Endometrial microvascular endothelial cells (primary cell): ENCODE results near the gene SATB2. TPM values are rescaled to one million over a fixed set of nuclear protein-coding genes. Genes with fewer than 3 reads are reported as not detected.

ENCODE experiments used
- in situ Hi-C: cut with HindIII; loops from 2 replicates; pipeline ENCODE4 v1.10.0; 2017; ENCODE audit warnings: low sequenced_read_pairs, low pct_unique_long_range_greater_than_20kb; ENCODE audit errors: inconsistent ontology term
- total RNA-seq: library from RNA; depleted of rRNA; stranded (reverse); fragments of >200 nt; gene quantifications from one replicate; pipeline ENCODE4 v1.2.3, GENCODE V29; 2015; ENCODE audit errors: inconsistent ontology term

Gene SATB2
- total RNA-seq, 1 donor from 2014 or later = under 0.01 TPM

GRCh38 chr2:199456383-199457146 lies 1.2 kb downstream of the SATB2 start:
- in situ Hi-C loops = no loop called here

- in situ Hi-C loops = no loop called here
Measured at GRCh38 chr2:199455545-199456382, 2.0 kb downstream of the SATB2 start.

DNA sequence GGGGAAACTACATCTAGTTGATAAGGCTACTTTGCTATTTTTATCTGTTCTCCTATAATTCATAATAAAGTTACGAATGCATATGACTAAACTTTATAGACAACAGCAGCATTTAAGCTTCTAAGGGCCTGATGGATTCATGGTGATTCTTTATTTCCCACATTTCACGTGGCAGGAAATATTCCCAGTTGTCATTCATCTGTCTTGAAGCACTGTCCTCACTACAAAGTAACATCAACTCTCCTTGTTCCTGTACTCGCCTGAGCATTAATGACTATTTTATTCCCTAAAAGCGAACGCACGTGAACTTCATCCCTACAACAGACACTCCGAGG lies 2.6 kb downstream of the SATB2 start:
- in situ Hi-C loops = no loop called here

GRCh38 chr2:199452991-199453379 lies 4.8 kb downstream of the SATB2 start:
- in situ Hi-C loops = no loop called here

DNA sequence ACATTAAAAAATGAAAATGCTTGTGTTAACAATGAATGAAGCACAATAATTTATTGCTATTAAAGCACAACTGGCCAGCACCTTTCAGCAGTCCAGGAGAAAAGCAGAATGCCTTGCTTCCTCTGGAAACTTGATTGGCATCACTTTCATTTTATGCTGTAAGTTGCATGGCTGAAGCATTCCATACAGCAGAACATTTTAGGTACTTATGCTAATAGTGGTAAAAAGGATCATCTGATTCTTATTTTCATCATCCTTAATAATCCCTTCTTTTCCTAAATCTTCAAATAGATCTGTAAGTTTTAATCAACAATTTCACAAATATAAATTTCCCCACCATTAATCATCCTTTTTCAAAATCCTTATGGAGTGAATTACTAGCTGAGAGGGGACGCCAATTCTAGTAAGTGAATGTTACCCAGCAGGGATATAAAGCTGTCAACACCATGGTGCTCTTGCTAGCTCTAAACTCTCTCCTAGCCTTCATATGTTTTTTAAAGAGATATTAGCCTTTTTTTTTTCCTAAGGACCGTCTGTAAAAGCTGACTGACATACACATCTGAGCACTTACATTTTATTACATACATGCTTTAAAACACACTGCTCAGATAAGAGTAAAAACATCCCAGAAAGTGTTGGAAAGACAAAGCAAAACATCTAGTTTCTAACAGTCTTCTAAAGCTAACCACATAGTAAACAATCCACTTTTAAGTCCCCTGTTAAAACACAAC lies 5.3 kb downstream of the SATB2 start:
- in situ Hi-C loops = no loop called here

GRCh38 chr2:199449956-199450355 lies 7.8 kb downstream of the SATB2 start:
- in situ Hi-C loops = no loop called here

- in situ Hi-C loops = no loop called here
Measured at GRCh38 chr2:199449455-199449854, 8.3 kb downstream of the SATB2 start.

- in situ Hi-C loops = no loop called here
Measured at GRCh38 chr2:199446996-199447576, 10.7 kb downstream of the SATB2 start.

GRCh38 chr2:199444749-199445148 lies 13.0 kb downstream of the SATB2 start:
- in situ Hi-C loops = no loop called here

DNA sequence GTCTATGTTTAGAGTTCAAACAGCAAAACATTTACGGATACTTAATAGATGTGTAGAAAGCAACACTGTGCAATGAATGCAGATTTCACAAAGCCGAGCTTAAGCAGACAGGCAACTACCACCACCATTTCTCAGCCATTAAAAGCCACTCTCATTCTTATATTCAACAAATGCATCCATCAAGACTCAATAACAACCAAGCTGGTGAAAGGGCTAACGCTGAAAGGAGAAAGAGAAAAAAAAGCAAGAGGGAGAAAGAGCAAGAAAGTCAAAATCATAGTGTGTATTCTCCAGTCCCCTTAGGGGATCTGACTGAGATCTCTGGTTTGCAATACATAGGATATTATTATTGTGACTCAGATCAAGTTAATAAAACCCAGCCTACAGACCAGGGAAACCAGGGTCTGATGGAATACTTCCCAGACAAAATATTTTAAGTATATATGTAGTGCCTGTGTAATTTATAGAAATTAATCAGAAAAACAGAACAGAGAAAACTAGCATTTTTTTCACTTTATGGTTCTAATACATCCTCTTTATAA lies 14.1 kb downstream of the SATB2 start:
- in situ Hi-C loops = no loop called here

DNA sequence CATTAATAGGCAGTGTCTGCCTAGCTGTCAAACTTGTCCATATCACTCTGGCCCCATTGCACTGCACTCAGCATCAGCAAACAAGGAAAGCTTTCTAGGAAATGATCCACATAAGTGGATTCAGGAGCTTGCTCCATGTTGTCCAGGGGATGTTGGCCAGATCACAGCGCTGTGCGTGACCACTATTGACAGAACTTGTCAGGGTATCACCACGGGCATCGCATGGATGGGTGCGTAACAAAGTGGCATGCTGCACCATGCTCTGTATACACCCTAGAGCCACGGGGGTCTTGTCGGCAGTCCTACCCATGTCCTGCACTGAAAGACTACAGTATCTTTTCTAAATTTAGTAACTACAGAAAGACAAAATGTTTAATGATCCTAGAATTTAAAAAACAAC lies 15.6 kb downstream of the SATB2 start:
- in situ Hi-C loops = no loop called here

DNA sequence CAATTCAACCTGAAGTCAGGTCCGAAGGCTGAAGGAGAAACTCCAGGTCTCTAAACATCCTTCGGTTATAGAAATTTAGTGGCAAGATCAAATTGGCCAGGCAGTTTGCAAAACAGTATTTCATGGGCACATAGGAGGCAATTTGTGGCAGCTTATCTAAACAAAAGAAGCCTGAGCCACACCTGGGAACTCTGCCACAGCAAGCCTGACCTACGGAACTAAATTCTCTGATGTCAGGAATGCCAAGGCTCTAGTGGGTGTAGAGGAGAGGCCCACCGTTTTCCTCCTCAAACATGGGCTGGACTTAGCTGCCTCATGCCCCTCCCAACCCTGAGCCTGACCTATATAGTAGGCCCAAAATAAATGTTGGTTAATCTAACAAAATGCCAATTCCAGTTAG lies 16.0 kb downstream of the SATB2 start:
- in situ Hi-C loops = no loop called here

GRCh38 chr2:199440118-199440517 lies 17.6 kb downstream of the SATB2 start:
- in situ Hi-C loops = no loop called here

DNA sequence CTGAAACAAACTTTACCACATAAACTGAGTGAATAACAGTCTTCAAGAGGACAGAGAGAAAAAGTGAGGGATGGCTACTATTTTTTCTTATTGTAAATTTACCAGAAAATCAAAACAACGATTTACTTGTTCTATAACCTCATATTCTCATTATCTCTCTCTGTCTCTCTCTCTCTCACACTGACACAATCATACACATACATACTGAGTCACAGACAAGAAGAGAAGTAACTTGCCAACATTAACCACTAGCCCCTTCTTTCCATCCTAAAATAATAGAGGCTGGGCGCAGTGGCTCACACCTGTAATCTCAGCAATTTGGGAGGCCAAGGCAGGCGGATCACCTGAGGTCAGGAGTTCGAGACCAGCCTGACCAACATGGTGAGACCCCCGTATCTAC lies 18.2 kb downstream of the SATB2 start:
- in situ Hi-C loops = no loop called here

DNA sequence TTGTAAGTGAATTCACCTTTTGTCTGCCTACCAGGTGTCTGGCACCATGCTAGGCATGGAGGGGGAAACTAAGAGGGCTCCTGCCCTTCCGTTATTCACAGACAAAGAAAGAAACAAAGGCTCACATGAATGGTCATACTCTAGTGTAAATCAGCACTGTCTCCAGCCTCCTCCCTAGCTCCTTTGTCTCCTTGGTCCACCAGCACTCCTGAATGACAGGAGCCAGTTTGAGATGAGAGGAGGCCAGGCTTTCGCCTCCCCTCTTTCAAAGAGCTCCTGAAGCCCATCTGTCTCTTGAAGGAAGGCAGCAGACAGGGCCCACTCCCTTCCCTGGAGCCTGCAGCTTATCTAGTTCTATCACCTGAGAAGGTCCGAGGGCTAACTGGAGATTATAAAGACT lies 18.7 kb downstream of the SATB2 start:
- in situ Hi-C loops = no loop called here

GRCh38 chr2:199434555-199434954 lies 23.2 kb downstream of the SATB2 start:
- in situ Hi-C loops = no loop called here

DNA sequence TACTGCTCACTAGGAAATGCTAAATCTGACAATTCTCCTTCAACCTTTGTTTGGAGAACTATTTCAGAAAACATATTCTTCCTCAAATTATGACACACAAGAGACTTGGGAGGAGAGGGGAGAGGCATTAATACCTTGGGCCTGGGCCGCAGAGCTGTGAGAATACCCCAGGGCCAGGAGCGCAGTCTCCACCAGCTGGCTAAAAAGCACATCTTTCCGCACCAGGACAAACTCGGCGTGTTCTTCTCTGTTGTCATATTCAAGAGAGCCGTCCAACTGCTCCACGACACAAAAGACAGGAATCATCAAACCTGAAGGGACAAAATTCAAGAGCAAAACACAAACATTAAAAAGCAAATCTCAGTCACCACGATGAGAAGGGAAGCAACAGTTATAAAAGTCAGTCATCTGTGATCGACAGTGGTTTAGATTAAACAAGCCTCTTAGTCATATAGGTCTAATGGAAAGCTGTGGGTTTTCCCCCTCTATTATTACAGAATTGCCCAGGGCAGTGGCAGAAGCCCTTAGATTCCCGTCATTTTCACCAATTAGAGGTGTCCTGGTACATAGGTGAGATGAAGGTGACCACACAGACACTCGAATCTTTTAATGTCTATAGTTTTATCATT lies 24.4 kb downstream of the SATB2 start:
- in situ Hi-C loops = no loop called here

DNA sequence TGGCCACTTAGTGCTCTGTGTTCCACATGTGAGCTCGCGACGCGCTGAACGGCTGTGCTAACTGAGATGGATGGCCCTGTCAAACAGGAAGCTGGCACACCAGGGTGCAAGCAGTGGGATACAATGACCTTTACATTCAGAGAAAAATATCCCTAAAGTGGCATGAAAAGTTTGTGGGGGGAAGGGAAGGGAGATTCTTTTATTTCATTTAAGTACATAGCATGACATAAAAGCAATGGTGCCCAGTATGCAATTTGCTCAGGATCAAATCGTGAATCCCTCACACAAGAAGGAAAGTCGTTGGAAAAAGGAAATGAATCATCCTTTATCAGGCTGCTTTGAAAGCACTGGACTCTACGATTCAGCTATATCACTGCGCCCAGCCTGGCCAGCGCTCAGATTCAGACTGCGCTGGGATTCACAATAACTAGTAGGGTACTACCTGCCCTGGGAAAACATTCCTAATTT lies 26.0 kb downstream of the SATB2 start:
- in situ Hi-C loops = no loop called here

GRCh38 chr2:199430214-199430613 lies 27.5 kb downstream of the SATB2 start:
- in situ Hi-C loops = no loop called here
